OCI-LY1 (cell line): ENCODE measurements around the gene TMA16.

Experiments used
- H2AFZ ChIP-seq: fragments of 200-600 bp; sonication (generic), shearing (Covaris generic); 2 replicates; pipeline ENCODE4 v1.6.0; 2014; ENCODE audit warnings: antibody characterized with exemption, mild to moderate bottlenecking, low read length
- H3F3A ChIP-seq: fragments of 200-600 bp; sonication (generic), shearing (Covaris generic); 2 replicates; pipeline ENCODE4 v1.6.0; 2014; ENCODE audit warnings: mild to moderate bottlenecking, antibody characterized with exemption, low read length, moderate library complexity; ENCODE audit not compliant: insufficient read depth
- H3K27ac ChIP-seq: fragments of 200-600 bp; sonication (generic); 2 replicates; pipeline ENCODE4 v1.5.1; 2014; ENCODE audit warnings: low read length, mixed run types, mild to moderate bottlenecking, low read depth; ENCODE audit not compliant: poor library complexity, severe bottlenecking
- H3K27me3 ChIP-seq: fragments of 200-600 bp; sonication (generic); 2 replicates; pipeline ENCODE4 v1.6.0; 2014; ENCODE audit warnings: antibody characterized with exemption, mild to moderate bottlenecking, low read length, moderate library complexity; ENCODE audit not compliant: insufficient read depth
- H3K36me3 ChIP-seq: fragments of 200-600 bp; sonication (generic); 2 replicates; pipeline ENCODE4 v1.6.1; 2014; ENCODE audit warnings: mild to moderate bottlenecking, antibody characterized with exemption, low read length, moderate library complexity, mixed read lengths; ENCODE audit not compliant: insufficient read depth
- H3K4me1 ChIP-seq: fragments of 200-600 bp; sonication (generic); 2 replicates; pipeline ENCODE4 v1.5.1; 2014; ENCODE audit warnings: mild to moderate bottlenecking, low read length, moderate library complexity; ENCODE audit not compliant: insufficient read depth, severe bottlenecking
- H3K4me2 ChIP-seq: fragments of 200-600 bp; sonication (generic), shearing (Covaris generic); 2 replicates; pipeline ENCODE4 v1.6.1; 2014; ENCODE audit warnings: low read length
- H3K4me3 ChIP-seq: fragments of 200-600 bp; sonication (generic); 2 replicates; pipeline ENCODE4 v1.5.1; 2014; ENCODE audit warnings: low read length, low read depth, mild to moderate bottlenecking, mixed read lengths; ENCODE audit not compliant: poor library complexity, severe bottlenecking
- H3K79me2 ChIP-seq: fragments of 200-600 bp; shearing (Covaris generic); 2 replicates; pipeline ENCODE4 v1.6.1; 2016; ENCODE audit warnings: mixed run types, low read length, mixed read lengths; ENCODE audit not compliant: insufficient read depth
- H3K9ac ChIP-seq: fragments of 200-600 bp; sonication (generic), shearing (Covaris generic); 2 replicates; pipeline ENCODE4 v1.6.1; 2014; ENCODE audit warnings: mild to moderate bottlenecking, low read length, mixed read lengths
- H3K9me2 ChIP-seq: fragments of 200-600 bp; sonication (generic), shearing (Covaris generic); 2 replicates; pipeline ENCODE4 v1.6.1; 2014; ENCODE audit warnings: low read depth, mild to moderate bottlenecking, low read length, mixed read lengths
- H3K9me3 ChIP-seq: fragments of 200-600 bp; shearing (Covaris generic); 2 replicates; pipeline ENCODE4 v1.6.1; 2014; ENCODE audit warnings: low read length, mixed read lengths
- H4K20me1 ChIP-seq: fragments of 200-600 bp; sonication (generic), shearing (Covaris generic); 2 replicates; pipeline ENCODE4 v1.6.0; 2016; ENCODE audit warnings: mild to moderate bottlenecking, low read length; ENCODE audit not compliant: insufficient read depth
- EZH2 ChIP-seq: fragments of 200-600 bp; sonication (generic), shearing (Covaris generic); IDR thresholded peaks from 2 replicates; pipeline ENCODE4 v1.8.0; 2017; ENCODE audit warnings: borderline replicate concordance, mixed run types, mild to moderate bottlenecking, antibody characterized with exemption, low read length, moderate library complexity, mixed read lengths
- TF ChIP-seq, protein P1 (sequence below): fragments of 200-600 bp; sonication (generic), shearing (Covaris generic); IDR thresholded peaks from 2 replicates; pipeline ENCODE4 v1.5.1; 2017; ENCODE audit warnings: mild to moderate bottlenecking, antibody characterized with exemption, low read length, moderate library complexity, mixed read lengths

The TMA16 gene

DNA sequence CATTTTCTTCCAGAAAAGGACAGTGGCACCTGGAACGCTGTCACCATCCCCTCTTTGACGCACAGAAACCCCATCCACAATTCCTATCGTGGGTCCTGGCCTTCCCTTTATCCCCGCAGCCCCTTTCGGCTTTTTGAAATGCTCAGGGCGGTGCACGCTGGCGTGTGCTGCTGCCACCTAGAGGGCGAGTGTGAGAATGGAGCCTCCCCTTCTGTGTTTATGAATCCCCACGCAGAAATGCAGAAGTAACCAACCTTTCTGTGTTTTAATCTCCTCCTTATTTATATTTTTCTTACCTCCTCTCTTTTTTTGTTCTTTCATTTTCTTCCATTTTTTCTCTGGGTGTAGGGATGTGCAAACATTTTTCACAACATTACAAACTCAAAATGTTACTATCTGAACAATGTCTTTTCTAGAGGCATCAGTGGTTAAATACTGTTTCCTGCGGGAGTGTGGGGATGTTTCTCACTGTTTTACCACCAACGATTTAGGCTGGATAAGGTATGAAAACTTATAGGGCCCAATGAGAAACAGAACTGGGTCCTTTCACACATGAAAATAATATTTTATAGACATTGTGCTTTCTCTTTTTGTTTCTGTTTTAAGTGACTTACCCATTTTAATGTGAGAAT is 50.0 kb downstream of the TMA16 start:
- H4K20me1 ChIP-seq: no peaks in the 10 kb centered on the region
- H3K79me2 ChIP-seq: no peaks in the 10 kb centered on the region
- no peak overlapping the region for H3K27ac ChIP-seq
- H3F3A ChIP-seq: peaks cover 4% of the 10 kb centered on the region; the same call in 1 of the 2 replicates
- H3K9me2 ChIP-seq: no peaks in the 10 kb centered on the region
- H3K9me3 ChIP-seq: no peaks in the 10 kb centered on the region
- no peaks in the 10 kb centered on the region for H3K36me3 ChIP-seq
- H3K27me3 ChIP-seq: no peaks in the 10 kb centered on the region
- H3K4me3 ChIP-seq: peak overlapping the region; percentile 37
- H3K4me1 ChIP-seq: peaks cover 17% of the 10 kb centered on the region
- H3K9ac ChIP-seq: no peak overlapping the region
- H2AFZ ChIP-seq: no peak overlapping the region
- peak overlapping the region; percentile 56 for H3K4me2 ChIP-seq
- TF ChIP-seq EZH2: no peak
- TF ChIP-seq, protein P1, sequence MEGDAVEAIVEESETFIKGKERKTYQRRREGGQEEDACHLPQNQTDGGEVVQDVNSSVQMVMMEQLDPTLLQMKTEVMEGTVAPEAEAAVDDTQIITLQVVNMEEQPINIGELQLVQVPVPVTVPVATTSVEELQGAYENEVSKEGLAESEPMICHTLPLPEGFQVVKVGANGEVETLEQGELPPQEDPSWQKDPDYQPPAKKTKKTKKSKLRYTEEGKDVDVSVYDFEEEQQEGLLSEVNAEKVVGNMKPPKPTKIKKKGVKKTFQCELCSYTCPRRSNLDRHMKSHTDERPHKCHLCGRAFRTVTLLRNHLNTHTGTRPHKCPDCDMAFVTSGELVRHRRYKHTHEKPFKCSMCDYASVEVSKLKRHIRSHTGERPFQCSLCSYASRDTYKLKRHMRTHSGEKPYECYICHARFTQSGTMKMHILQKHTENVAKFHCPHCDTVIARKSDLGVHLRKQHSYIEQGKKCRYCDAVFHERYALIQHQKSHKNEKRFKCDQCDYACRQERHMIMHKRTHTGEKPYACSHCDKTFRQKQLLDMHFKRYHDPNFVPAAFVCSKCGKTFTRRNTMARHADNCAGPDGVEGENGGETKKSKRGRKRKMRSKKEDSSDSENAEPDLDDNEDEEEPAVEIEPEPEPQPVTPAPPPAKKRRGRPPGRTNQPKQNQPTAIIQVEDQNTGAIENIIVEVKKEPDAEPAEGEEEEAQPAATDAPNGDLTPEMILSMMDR: peak; percentile 97

DNA sequence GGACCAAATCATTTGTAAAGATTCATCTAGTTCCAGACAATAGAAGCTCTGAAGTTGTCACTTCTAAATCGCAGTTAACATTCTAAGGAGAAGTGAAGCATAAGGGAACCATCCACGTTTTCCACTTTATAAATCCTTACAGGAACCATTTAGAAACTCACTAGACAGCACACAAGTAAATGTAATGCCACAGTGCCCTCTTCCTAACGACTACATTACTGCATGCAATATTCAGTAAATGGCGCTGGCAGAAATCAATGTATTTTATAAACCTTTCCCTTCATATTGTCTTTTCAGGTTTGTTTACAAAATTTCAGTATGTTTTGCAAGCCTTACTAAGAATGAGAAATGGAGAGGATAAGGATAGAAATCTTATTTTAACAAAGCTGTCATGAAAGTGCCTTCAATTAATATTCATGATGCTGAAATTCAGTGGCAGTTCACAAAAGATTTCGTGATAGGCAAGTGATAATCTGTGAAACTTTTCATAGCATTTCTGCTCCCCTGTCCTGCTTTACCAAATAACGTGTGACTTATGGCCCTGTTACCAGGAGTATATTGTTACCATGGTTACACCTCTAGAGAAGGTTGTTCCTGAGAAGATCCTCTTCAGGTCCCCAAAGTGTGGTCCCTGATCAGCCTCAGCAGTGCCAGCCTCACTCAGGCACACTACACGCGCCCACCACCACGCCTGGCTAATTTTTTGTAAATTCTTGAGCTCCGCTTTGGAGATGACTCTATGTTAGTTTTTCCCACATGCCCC is 54.2 kb downstream of the TMA16 start:
- H3K36me3 ChIP-seq: no peaks in the 10 kb centered on the region
- H3K9ac ChIP-seq: no peak overlapping the region
- peak overlapping the region; percentile 16; the same call in 1 of the 2 replicates for H3K4me2 ChIP-seq
- H3K79me2 ChIP-seq: no peaks in the 10 kb centered on the region
- no peak for TF ChIP-seq EZH2
- TF ChIP-seq, protein P1: peak; percentile 91
- peak overlapping the region; percentile 16 for H3K27ac ChIP-seq
- peaks cover 30% of the 10 kb centered on the region for H3K4me1 ChIP-seq
- H4K20me1 ChIP-seq: no peaks in the 10 kb centered on the region
- no peaks in the 10 kb centered on the region for H3K9me2 ChIP-seq
- H3K4me3 ChIP-seq: no peak overlapping the region
- H2AFZ ChIP-seq: no peak overlapping the region
- no peaks in the 10 kb centered on the region for H3K9me3 ChIP-seq
- H3F3A ChIP-seq: peaks cover 4% of the 10 kb centered on the region; the same call in 1 of the 2 replicates
- no peaks in the 10 kb centered on the region for H3K27me3 ChIP-seq

DNA sequence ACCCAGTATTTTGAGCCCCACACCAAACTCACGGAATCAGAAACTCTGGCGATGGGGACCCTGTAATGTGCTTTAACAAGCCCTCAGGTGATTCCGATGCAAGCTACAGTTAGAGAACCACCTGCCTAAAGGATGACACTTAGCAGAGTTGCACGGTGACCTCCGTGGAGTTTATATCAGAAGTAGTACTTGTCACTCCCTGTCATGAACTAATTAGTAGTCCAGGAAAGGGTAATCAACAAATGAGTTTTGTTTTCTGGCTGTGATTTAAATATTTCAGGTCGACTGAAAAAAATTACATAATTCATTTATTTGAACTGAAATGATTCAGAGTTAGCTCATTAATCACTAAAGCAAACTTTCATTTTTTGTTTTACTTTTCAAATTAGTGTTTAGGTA is 56.4 kb downstream of the TMA16 start:
- no peaks in the 10 kb centered on the region for H3K27me3 ChIP-seq
- H3K4me3 ChIP-seq: no peak overlapping the region
- no peaks in the 10 kb centered on the region for H3K9me3 ChIP-seq
- H3K36me3 ChIP-seq: no peaks in the 10 kb centered on the region
- no peaks in the 10 kb centered on the region for H3K79me2 ChIP-seq
- no peaks in the 10 kb centered on the region for H3K9me2 ChIP-seq
- no peak overlapping the region for H3K27ac ChIP-seq
- TF ChIP-seq, protein P1: no peak
- TF ChIP-seq EZH2: no peak
- H4K20me1 ChIP-seq: no peaks in the 10 kb centered on the region
- H3F3A ChIP-seq: peaks cover 4% of the 10 kb centered on the region; the same call in 1 of the 2 replicates
- peak overlapping the region; percentile 68; the same call in 1 of the 2 replicates for H3K4me2 ChIP-seq
- H2AFZ ChIP-seq: 0 out of 2 replicates have a peak overlapping the region, but pooled peaks have one; percentile 10
- H3K4me1 ChIP-seq: peaks cover 25% of the 10 kb centered on the region
- no peak overlapping the region for H3K9ac ChIP-seq
